ENCODE measurements around the gene CDK5R1. TPM values are rescaled to one million over a fixed set of nuclear protein-coding genes. Genes with fewer than 3 reads are reported as not detected.

The CDK5R1 gene
- total and polyA plus RNA-seq, 9 donors, result 0.69 to 4.1 (median 2.0) TPM

DNA sequence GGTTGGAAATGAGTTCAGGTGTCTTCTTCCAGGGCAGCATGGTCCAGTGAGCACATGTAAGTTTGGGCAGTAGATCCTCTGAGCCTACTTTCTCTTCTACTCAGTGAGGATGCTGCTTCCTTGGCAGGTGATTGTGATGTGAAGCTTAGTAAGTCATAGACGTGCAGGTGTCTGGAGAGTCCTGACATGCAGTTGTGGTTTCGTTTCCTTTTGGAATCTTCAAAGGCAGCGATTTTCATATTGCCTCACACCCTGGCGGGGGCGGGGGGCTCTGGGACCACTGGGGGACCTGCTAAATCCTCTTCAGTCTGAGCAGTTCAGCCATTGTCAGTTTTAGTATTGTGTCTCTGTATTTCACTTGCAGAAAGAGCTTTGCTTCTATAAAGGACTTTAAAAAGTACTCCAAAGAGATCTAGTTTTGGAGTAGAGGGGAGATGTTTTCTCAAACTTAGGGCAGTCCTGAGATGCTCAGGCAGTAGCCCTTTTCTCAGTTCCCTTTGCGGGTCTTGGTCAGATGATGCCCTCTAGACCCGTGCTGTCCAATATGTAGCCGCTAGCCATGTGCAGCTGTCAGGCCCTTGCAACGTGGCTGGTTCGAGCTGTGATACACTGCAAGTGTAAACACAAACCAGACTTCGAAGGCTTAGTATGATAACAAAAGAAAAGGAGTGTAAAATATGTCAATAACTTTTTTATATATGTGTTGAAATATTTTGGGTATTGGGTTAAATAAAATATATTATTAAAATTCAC, 4.0 kb upstream of the CDK5R1 start:
- no peaks in the 10 kb centered on the region for H3K36me3 ChIP-seq
- DNase-seq, result no peak
- intact Hi-C loops (cut with DNase I), result loop anchor here (5.0 to 10.0 kb wide), 4 partner anchors 270 to 452 kb away; no protein-coding TSS in a partner anchor

DNA sequence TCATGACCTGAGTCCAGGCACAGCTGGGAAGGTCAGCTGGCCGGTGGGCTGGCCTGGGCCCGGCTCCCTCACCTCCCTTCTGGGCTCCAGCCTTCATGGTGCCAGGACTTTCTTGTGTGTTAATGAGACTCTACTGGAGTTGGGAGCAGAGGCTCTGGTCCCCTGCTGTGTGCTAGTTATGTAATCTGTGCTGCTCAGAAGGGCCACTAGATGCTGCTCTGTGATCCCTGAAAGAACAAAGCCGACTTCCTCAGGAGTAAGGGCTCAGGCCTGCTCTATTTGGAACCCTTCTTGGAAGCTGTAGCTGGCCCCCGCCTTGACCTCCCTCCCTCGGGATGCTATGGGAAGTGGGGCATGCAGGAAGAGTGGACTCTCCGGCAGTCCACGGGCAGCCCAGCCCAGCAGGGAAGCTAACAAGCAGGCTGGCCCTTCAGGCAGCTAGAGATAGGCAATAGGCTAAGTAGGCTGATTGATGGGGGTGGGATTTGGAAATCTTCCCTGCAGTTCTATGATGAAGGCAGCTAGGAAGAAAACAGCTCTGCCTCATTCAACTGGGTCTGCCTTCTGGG, 3.3 kb upstream of the CDK5R1 start:
- 1 to 3% (median 1%) methylated on average over 7 of the region's 7 CpGs for WGBS, 3 donors
- peak; percentile 88 to 95 (median 92) for DNase-seq
- intact Hi-C loops (cut with DNase I), result loop anchor here (5.0 to 10.0 kb wide), 4 partner anchors 269 to 451 kb away; no protein-coding TSS in a partner anchor
- Histone ChIP-seq H3K4me3 (no peak overlapping the region), H3K9me3 (no peaks in the 10 kb centered on the region), H3K27ac (peak overlapping the region; percentile 61 to 95), H3K27me3 (no peaks in the 10 kb centered on the region), H3K36me3 (no peaks in the 10 kb centered on the region), H3K4me1 (ENCODE audit: insufficient read depth) (peaks cover 12% of the 10 kb centered on the region)
- TF ChIP-seq EP300 (IDR thresholded peaks at IDR 0.05) (no peak), POLR2A (IDR thresholded peaks at IDR 0.05) (peak; percentile 22)
- TF ChIP-seq, protein P1, sequence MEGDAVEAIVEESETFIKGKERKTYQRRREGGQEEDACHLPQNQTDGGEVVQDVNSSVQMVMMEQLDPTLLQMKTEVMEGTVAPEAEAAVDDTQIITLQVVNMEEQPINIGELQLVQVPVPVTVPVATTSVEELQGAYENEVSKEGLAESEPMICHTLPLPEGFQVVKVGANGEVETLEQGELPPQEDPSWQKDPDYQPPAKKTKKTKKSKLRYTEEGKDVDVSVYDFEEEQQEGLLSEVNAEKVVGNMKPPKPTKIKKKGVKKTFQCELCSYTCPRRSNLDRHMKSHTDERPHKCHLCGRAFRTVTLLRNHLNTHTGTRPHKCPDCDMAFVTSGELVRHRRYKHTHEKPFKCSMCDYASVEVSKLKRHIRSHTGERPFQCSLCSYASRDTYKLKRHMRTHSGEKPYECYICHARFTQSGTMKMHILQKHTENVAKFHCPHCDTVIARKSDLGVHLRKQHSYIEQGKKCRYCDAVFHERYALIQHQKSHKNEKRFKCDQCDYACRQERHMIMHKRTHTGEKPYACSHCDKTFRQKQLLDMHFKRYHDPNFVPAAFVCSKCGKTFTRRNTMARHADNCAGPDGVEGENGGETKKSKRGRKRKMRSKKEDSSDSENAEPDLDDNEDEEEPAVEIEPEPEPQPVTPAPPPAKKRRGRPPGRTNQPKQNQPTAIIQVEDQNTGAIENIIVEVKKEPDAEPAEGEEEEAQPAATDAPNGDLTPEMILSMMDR (IDR thresholded peaks at IDR 0.05), result peak; percentile 67 to 93 (median 89)

More for the DNA sequence above, 4.0 kb upstream of the CDK5R1 start:
- Histone ChIP-seq H3K9me3 (no peaks in the 10 kb centered on the region), H3K4me3 (no peak overlapping the region), H3K27me3 (no peaks in the 10 kb centered on the region), H3K27ac (peak overlapping the region in 1 of 2 donors; percentile 95), H3K4me1 (ENCODE audit: insufficient read depth) (peaks cover 9% of the 10 kb centered on the region)
- WGBS, 3 donors, result 34 to 48% (median 37%) methylated on average over 11 of the region's 11 CpGs
- TF ChIP-seq POLR2A (IDR thresholded peaks at IDR 0.05) (no peak), EP300 (IDR thresholded peaks at IDR 0.05) (no peak)
- TF ChIP-seq, protein P1 (IDR thresholded peaks at IDR 0.05), result no peak

- H3K27ac ChIP-seq, result peak overlapping the region; percentile 61 to 95
- no peaks in the 10 kb centered on the region for H3K9me3 ChIP-seq
- H3K4me3 ChIP-seq, result no peak overlapping the region
- H3K4me1 ChIP-seq (ENCODE audit: insufficient read depth), result peaks cover 12% of the 10 kb centered on the region
- H3K36me3 ChIP-seq, result no peaks in the 10 kb centered on the region
- no peaks in the 10 kb centered on the region for H3K27me3 ChIP-seq
- TF ChIP-seq POLR2A (IDR thresholded peaks at IDR 0.05) (no peak), EP300 (IDR thresholded peaks at IDR 0.05) (no peak)
- TF ChIP-seq, protein P1 (IDR thresholded peaks at IDR 0.05), result no peak
- intact Hi-C loops (cut with DNase I), result loop anchor here (5.0 to 10.0 kb wide), 4 partner anchors 268 to 451 kb away; no protein-coding TSS in a partner anchor
- peak in 1 of 5 donors; percentile 36 for DNase-seq
- whole genome bisulfite sequencing, 3 donors, result 69 to 77% (median 70%) methylated on average over 4 of the region's 4 CpGs
These were observed 2.7 kb upstream of the CDK5R1 start for GRCh38 chr17:32484041-32484461.

- Histone ChIP-seq H3K36me3 (no peaks in the 10 kb centered on the region), H3K27ac (peak overlapping the region; percentile 61 to 95), H3K9me3 (no peaks in the 10 kb centered on the region), H3K4me3 (no peak overlapping the region), H3K27me3 (no peaks in the 10 kb centered on the region), H3K4me1 (ENCODE audit: insufficient read depth) (peaks cover 12% of the 10 kb centered on the region)
- intact Hi-C loops (cut with DNase I), result loop anchor here (5.0 to 10.0 kb wide), 5 partner anchors 268 to 450 kb away; partner anchors contain the start of gene MYO1D (in 1 of the 4)
- 45 to 48% (median 46%) methylated on average over 11 of the region's 11 CpGs for WGBS, 3 donors
- TF ChIP-seq, protein P1 (IDR thresholded peaks at IDR 0.05), result no peak
- no peak for TF ChIP-seq EP300 (IDR thresholded peaks at IDR 0.05)
- no peak for TF ChIP-seq POLR2A (IDR thresholded peaks at IDR 0.05)
- DNase-seq, result peak; percentile 52 to 73 (median 63)
These were observed 2.2 kb upstream of the CDK5R1 start for GRCh38 chr17:32484628-32485027.

Measured in ovary (tissue), 9 donors.